ENCODE results near the gene NASP.

DNA sequence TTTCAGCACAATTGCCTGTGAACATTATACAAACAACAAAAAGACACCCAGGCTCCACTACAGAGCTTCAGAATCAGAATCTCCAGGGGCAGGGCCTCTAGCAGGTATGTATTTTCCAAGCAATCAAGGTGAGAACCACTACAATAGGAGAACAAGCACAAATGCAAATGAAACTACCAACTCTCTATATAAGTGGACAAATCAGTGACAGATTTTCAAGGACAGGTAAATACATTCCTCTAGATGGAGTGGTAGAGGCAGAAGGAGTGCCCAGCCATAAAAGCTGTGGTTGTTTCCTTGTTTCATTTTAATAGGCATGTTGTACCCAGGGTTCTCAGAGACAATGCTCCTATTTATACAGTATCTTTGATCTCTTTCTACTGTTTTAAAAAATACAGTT lies 60.1 kb downstream of the NASP start:
- TF ChIP-seq, protein P1, sequence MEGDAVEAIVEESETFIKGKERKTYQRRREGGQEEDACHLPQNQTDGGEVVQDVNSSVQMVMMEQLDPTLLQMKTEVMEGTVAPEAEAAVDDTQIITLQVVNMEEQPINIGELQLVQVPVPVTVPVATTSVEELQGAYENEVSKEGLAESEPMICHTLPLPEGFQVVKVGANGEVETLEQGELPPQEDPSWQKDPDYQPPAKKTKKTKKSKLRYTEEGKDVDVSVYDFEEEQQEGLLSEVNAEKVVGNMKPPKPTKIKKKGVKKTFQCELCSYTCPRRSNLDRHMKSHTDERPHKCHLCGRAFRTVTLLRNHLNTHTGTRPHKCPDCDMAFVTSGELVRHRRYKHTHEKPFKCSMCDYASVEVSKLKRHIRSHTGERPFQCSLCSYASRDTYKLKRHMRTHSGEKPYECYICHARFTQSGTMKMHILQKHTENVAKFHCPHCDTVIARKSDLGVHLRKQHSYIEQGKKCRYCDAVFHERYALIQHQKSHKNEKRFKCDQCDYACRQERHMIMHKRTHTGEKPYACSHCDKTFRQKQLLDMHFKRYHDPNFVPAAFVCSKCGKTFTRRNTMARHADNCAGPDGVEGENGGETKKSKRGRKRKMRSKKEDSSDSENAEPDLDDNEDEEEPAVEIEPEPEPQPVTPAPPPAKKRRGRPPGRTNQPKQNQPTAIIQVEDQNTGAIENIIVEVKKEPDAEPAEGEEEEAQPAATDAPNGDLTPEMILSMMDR (IDR thresholded peaks at IDR 0.05 in 8 of 11, conservative IDR thresholded peaks at IDR 0.05 in 3 of 11): no peak
- no peak for TF ChIP-seq POLR2AphosphoS5 (IDR thresholded peaks at IDR 0.05)

All from spleen (tissue), 7 donors.